ENCODE results near the gene ICE2.
A peak's percentile ranks its signal among the peaks of the same experiment; 100 is the strongest.

Gene ICE2

DNA sequence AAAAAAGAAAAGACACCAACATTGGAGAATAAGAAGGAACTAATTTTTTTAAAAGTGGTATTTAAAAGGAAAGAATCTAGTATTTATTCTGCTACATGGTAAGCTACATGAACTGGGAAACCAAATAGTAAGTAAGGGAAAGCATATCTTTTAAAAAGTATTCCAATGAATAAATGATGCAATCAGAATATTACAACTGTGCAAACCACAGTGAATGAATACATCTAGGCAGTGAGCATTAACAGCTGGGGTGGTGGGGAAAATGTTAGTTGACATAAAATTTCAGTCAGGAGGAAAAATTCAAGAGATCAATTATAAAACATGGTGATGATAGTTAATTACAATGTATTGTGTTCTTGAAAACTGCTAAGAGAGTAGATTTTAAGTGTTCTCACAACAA, 16.9 kb downstream of the ICE2 start:
- TF ChIP-seq, protein P1, sequence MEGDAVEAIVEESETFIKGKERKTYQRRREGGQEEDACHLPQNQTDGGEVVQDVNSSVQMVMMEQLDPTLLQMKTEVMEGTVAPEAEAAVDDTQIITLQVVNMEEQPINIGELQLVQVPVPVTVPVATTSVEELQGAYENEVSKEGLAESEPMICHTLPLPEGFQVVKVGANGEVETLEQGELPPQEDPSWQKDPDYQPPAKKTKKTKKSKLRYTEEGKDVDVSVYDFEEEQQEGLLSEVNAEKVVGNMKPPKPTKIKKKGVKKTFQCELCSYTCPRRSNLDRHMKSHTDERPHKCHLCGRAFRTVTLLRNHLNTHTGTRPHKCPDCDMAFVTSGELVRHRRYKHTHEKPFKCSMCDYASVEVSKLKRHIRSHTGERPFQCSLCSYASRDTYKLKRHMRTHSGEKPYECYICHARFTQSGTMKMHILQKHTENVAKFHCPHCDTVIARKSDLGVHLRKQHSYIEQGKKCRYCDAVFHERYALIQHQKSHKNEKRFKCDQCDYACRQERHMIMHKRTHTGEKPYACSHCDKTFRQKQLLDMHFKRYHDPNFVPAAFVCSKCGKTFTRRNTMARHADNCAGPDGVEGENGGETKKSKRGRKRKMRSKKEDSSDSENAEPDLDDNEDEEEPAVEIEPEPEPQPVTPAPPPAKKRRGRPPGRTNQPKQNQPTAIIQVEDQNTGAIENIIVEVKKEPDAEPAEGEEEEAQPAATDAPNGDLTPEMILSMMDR (IDR thresholded peaks at IDR 0.05; ENCODE audit: extremely low read depth, missing control alignments), result no peak
- DNase-seq (ENCODE audit: low spot score), result no peak

- no peak for DNase-seq (ENCODE audit: low spot score)
- TF ChIP-seq, protein P1 (IDR thresholded peaks at IDR 0.05; ENCODE audit: extremely low read depth, missing control alignments), result no peak
Observed at GRCh38 chr15:60460931-60461330, 18.0 kb downstream of the ICE2 start.

- no peak for DNase-seq (ENCODE audit: low spot score)
Observed at GRCh38 chr15:60458721-60459120, 20.2 kb downstream of the ICE2 start.

DNA sequence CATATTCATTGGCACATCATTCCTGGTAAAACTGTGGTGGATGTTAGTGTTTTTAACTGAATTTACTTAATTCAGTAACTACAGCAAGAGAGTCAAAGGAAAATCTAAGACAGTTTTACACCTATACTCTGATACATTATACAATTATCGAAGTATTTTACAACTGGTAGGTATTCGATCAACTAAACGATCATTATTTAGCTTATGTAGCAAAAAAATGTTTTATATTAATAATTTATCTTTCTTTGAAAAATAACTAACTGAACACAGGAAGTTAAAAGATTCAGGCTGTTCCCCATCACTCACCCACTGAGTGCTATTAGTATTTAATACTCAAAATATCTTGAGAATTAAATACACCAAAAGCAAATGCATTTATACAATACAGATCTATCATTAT, 21.0 kb downstream of the ICE2 start:
- TF ChIP-seq, protein P1 (IDR thresholded peaks at IDR 0.05; ENCODE audit: extremely low read depth, missing control alignments), result no peak
- no peak for DNase-seq (ENCODE audit: low spot score)

More at GRCh38 chr15:60458721-60459120, 20.2 kb downstream of the ICE2 start:
- TF ChIP-seq, protein P1 (IDR thresholded peaks at IDR 0.05; ENCODE audit: extremely low read depth, missing control alignments), result no peak

GRCh38 chr15:60454824-60455223, 24.1 kb downstream of the ICE2 start:
- DNase-seq (ENCODE audit: low spot score), result no peak
- TF ChIP-seq, protein P1 (IDR thresholded peaks at IDR 0.05; ENCODE audit: extremely low read depth, missing control alignments), result no peak

DNA sequence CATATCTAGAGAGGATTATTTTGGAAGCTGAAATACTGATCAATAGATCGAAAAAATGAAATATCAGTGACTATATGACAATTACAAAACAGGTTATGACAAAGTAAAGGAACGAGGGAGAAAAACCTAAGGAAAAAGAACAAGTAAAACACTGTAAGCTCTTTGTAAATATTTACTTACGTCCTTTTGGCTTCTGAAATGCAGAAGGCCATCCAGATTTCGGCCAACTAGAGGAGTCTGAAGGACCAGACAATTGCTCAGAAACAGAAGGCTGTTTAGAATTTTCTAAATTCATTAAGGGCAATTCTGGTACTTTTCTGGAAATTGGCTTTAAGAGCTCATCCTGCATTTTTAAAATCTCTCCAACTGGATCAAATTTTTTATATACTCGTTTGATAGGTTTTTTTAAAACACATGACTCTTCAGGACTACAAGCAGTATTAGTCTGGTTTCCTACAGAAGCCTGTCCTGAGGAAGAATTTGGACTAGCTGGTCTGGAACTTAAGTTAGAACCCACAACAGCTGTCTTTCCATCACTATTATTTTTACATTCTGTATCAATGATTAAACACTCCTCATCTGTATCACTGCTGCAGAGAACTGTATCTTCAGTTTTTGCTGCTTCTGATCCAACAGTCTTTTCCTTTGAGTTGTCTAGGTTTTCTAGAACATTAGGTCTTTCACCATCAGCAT, 30.1 kb downstream of the ICE2 start:
- TF ChIP-seq, protein P1 (IDR thresholded peaks at IDR 0.05; ENCODE audit: extremely low read depth, missing control alignments), result no peak
- no peak for DNase-seq (ENCODE audit: low spot score)

DNA sequence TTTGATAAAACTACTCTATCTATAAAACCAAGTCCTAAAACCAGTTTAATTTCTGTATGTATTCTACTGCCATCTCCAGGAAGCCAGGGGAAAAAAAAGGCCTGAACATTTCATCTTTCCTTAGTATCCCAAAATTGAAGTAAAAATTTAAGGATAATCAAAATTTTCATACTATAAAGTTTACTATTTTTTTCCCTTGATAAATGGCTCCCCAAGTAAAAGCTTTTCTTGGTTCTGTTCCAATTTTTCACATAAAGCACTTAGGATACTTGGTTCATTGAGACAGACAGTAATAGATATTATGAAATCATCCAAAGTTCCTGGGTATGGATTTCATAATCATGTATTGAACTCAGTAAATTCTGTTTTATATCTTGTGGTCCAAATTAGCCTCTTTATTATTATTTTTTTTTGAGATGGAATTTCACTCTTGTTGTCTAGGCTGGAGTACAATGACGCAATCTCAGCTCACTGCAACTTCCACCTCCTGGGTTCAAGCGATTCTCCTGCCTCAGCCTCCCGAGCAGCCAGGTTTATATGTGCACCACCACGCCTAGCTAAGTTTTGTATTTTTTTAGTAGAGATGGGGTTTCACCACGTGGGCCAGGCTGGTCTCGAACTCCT, 34.5 kb downstream of the ICE2 start:
- DNase-seq (ENCODE audit: low spot score), result no peak
- TF ChIP-seq, protein P1 (IDR thresholded peaks at IDR 0.05; ENCODE audit: extremely low read depth, missing control alignments), result peak; percentile 18

Data from GM20000 (cell line).